GM12878 (cell line): Measurements from ENCODE around the gene SLC25A13.

ENCODE experiments used
- CREB1 ChIP-seq: IDR thresholded peaks from 2 replicates; pipeline ENCODE4 v1.6.1; 2012; ENCODE audit warnings: low read depth, mild to moderate bottlenecking, inconsistent platforms
- MXI1 ChIP-seq: fragments of 150-350 bp; IDR thresholded peaks from 2 replicates; pipeline ENCODE4 v1.6.1; 2011; ENCODE audit warnings: low read depth, mild to moderate bottlenecking, inconsistent platforms, low read length, improper control_type of control experiment
- MYC ChIP-seq: IDR thresholded peaks from 2 replicates; pipeline ENCODE4 v1.6.1; 2011; ENCODE audit warnings: mild to moderate bottlenecking, low read length, moderate library complexity, inconsistent platforms; ENCODE audit not compliant: insufficient read depth, insufficient replicate concordance, insufficient read length, severe bottlenecking
- PAX8 ChIP-seq: fragments of 450-650 bp; IDR thresholded peaks from 2 replicates; pipeline ENCODE4 v1.6.1; 2017; ENCODE audit warnings: mild to moderate bottlenecking, moderate library complexity
- RAD21 ChIP-seq: IDR thresholded peaks from 2 replicates; pipeline ENCODE4 v1.6.1; 2011; ENCODE audit warnings: mild to moderate bottlenecking, low read depth, low read length, moderate library complexity; ENCODE audit not compliant: insufficient read depth
- TF ChIP-seq, protein P1 (sequence below): IDR thresholded peaks from 2 replicates; pipeline ENCODE4 v1.6.1; 2012; ENCODE audit warnings: low read depth, low read length, improper control_type of control experiment

GRCh38 chr7:96225251-96225650 lies 96.6 kb downstream of the SLC25A13 start:
- TF ChIP-seq PAX8 (no peak), RAD21 (no peak), MXI1 (no peak), MYC (no peak), CREB1 (no peak)
- TF ChIP-seq, protein P1, sequence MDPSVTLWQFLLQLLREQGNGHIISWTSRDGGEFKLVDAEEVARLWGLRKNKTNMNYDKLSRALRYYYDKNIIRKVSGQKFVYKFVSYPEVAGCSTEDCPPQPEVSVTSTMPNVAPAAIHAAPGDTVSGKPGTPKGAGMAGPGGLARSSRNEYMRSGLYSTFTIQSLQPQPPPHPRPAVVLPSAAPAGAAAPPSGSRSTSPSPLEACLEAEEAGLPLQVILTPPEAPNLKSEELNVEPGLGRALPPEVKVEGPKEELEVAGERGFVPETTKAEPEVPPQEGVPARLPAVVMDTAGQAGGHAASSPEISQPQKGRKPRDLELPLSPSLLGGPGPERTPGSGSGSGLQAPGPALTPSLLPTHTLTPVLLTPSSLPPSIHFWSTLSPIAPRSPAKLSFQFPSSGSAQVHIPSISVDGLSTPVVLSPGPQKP = no peak
